Measurements from ENCODE around the gene CRB1. TPM values are rescaled to one million over a fixed set of nuclear protein-coding genes. Genes with fewer than 3 reads are reported as not detected.
"Not testable (repeated sequence)": the region's sequence is repeated elsewhere in the genome, so short reads cannot be mapped to it uniquely, and the experiment has no call there.

CRB1 gene
- total RNA-seq, 2 donors from 2014 or later, result 0.14 to 0.28 TPM

GRCh38 chr1:197391303-197392226 is 123.5 kb downstream of the CRB1 start:
- no peak for DNase-seq (ENCODE audit: low spot score)
- intact Hi-C loops (cut with DNase I), result loop anchor here in 1 of 2 donors (2.0 kb wide), 1 partner anchor 21 kb away; no protein-coding TSS in a partner anchor

- no peak for DNase-seq (ENCODE audit: low spot score)
- intact Hi-C loops (cut with DNase I), result no loop called here
These were observed 124.5 kb downstream of the CRB1 start for GRCh38 chr1:197392541-197392940.

GRCh38 chr1:197393105-197393504 is 125.1 kb downstream of the CRB1 start:
- intact Hi-C loops (cut with DNase I), result no loop called here
- DNase-seq (ENCODE audit: low spot score), result no peak

GRCh38 chr1:197393772-197394171 is 125.7 kb downstream of the CRB1 start:
- DNase-seq (ENCODE audit: low spot score), result no peak
- intact Hi-C loops (cut with DNase I), result no loop called here

DNA sequence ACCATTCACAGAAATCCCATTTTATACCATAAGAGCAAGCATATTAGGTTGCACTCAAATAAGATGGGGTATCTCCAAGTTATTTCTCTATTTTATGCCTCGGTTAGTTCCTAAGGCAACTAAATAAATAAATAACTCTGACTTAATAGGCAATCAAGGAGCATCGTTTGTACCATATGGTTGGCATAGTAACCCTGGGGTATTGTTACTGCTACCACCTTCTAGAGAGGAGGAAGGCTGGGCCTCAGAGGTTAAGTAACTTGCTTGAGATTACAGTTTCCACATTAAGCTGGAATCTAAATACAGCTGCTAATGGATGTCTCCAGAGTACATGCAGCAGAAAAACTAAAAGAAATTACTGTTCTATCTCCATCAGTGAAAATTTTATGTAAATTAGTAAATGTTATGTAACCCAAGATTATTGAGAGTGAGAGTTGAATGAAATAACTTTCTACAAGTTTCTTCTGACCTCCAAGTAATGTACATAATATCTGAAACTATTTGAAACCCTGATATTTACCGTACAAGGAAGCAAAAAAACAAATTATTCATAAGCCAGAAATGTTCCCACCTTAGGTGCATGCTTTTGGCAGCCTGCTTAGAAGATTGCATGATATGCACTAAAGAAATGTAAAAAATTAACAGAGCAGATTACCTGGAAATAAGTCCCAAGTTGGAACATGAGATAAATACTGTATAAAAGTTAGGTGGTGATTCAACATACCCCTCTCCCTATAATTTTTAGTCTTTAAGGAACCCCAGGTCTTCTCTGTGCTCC is 127.0 kb downstream of the CRB1 start:
- no peak for DNase-seq (ENCODE audit: low spot score)
- intact Hi-C loops (cut with DNase I), result no loop called here

GRCh38 chr1:197397895-197398294 is 129.8 kb downstream of the CRB1 start:
- no peak for DNase-seq (ENCODE audit: low spot score)
- intact Hi-C loops (cut with DNase I), result no loop called here

DNA sequence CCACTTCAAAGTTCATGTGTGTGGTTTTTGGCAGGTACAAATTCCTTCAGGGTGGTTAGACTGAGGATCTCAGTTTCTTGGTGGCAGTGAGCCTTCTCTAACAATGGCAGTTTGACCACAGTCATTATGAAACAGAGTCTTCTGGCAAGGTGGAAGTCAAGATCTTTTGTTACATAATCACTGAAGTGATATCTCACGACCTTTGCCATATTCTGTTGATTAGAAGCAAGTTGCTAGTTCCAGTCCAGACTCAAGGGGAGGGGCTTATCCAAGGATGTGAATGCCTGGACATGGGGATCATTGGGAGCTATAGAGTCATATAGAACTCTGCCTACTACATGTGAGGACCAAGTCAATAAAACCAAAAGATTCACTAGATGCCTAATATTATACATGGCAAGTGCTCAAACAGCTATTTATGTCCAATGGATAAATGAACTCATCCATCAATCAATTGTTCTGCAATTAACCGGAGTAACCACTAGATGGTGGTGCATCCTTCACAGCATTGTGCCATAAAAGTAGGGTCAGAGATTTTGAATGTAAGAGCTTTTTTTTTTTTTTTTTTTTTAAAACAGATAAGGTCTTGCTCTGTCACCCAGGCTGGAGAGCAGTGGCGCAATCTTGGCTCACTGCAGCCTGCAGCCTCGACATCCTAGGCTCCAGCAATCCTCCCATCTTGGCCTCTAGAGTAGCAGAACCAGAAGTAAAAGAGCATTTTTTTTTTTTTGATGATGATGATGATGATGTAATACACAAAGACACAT is 131.9 kb downstream of the CRB1 start:
- intact Hi-C loops (cut with DNase I), result no loop called here
- DNase-seq (ENCODE audit: low spot score), result no peak

- no peak for DNase-seq (ENCODE audit: low spot score)
- intact Hi-C loops (cut with DNase I), result no loop called here
These were observed 132.5 kb downstream of the CRB1 start for GRCh38 chr1:197400522-197400902.

DNA sequence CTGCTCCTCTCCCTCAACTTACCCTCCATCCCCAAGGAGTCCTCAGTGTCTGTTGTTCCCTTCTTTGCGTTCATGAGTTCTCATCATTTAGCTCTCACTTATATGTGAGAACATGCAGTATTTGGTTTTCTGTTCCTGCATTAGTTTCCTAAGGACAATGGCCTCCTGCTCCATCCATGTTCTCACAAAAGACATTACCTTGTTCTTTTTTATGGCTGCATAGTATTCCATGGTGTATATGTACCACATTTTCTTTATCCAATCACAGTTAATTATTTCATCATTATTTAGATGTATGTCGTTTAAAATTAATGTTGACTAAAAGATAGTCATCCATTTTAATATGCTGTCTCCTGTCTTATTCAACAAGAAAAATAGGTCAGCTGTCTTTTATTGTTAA is 134.1 kb downstream of the CRB1 start:
- no peak for DNase-seq (ENCODE audit: low spot score)
- intact Hi-C loops (cut with DNase I), result no loop called here

DNA sequence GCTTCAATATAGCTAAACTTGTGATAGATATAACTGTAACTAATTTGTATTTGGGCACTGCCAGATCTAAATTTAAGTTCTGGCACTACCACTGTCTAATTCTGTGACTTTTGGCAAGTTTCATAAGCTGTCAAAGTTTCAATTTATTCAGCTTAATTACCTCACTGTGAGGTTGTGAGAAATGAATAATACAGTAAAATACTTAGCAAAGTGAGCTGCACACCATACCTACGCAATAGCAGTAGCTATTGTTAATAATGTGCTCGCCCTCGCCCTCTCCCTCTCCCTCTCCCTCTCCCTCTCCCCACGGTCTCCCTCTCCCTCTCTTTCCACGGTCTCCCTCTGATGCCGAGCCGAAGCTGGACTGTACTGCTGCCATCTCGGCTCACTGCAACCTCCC is 136.7 kb downstream of the CRB1 start:
- DNase-seq (ENCODE audit: low spot score); intact Hi-C loops (cut with DNase I): not testable (repeated sequence)

DNA sequence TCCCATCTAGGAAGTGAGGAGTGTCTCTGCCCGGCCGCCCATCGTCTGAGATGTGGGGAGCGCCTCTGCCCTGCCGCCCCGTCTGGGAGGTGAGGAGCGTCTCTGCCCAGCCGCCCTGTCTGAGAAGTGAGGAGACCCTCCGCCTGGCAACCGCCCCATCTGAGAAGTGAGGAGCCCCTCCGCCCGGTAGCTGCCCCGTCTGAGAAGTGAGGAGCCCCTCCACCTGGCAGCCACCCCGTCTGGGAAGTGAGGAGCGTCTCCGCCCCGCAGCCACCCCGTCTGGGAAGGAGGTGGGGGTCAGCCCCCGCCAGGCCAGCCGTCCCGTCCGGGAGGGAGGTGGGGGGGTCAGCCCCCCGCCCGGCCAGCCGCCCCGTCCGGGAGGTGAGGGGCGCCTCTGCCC is 137.6 kb downstream of the CRB1 start:
- DNase-seq (ENCODE audit: low spot score); intact Hi-C loops (cut with DNase I): not testable (repeated sequence)

- intact Hi-C loops (cut with DNase I), result no loop called here
- no peak for DNase-seq (ENCODE audit: low spot score)
These were observed 145.5 kb downstream of the CRB1 start for GRCh38 chr1:197413564-197413963.

GRCh38 chr1:197415221-197415620 is 147.2 kb downstream of the CRB1 start:
- intact Hi-C loops (cut with DNase I), result no loop called here
- DNase-seq (ENCODE audit: low spot score), result no peak

- intact Hi-C loops (cut with DNase I), result no loop called here
- DNase-seq (ENCODE audit: low spot score), result no peak
These were observed 150.6 kb downstream of the CRB1 start for GRCh38 chr1:197418693-197419092.

DNA sequence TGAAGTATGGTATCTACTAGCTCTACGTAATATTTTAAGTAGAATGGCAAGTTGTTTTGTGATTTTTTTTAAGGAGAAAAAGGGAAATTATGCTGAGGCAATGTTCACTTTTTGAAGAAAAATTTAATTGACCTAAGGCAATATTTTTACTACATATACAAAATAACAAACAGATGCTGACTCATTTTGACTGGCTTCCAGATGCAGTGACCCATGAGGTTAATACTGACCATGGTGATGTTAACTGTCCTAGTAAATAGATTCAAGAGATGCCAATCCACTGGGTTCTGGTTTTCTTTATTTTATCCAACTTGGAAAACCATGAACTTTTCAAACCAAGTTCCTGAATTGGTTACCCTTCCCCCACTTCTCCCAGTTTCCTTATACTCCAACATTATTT is 154.9 kb downstream of the CRB1 start:
- DNase-seq (ENCODE audit: low spot score), result no peak
- intact Hi-C loops (cut with DNase I), result no loop called here

DNA sequence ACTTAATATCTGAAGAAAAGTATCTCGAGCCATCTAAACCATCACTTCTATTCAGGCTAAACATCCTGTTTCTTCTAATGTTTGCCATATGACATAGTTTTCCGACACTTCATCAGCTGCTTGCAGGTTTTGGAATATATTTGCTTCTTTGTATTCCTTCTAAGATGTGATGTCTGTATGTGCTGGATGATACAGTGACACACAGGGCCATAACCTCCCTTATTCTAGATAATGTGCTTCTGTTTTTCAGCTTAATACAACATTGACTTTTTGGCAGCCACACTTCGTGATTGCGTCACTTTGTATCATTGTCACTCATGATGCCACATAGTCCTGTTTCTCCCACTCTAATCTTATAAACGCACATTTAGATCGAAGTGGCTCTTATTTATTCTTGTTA is 156.3 kb downstream of the CRB1 start:
- intact Hi-C loops (cut with DNase I), result no loop called here
- DNase-seq (ENCODE audit: low spot score), result no peak

DNA sequence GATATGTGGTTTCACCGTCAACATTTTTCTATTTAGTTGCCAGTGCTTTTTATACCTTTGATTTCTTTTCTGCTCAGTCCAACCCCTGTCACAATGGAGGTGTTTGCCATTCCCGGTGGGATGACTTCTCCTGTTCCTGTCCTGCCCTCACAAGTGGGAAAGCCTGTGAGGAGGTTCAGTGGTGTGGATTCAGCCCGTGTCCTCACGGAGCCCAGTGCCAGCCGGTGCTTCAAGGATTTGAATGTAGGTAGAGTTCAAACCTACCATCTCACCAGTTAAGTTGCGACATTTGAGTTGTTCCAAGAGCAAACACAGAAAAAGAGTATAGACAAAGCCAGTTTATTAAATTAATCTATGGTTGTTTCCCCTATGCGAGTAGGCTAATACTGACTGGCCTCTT is 161.3 kb downstream of the CRB1 start:
- no peak for DNase-seq (ENCODE audit: low spot score)
- intact Hi-C loops (cut with DNase I), result loop anchor here in 1 of 2 donors (5.0 kb wide), 1 partner anchor 1078 kb away; no protein-coding TSS in a partner anchor

- DNase-seq (ENCODE audit: low spot score), result no peak
- intact Hi-C loops (cut with DNase I), result no loop called here
These were observed 167.2 kb downstream of the CRB1 start for GRCh38 chr1:197435224-197435623.

- no peak for DNase-seq (ENCODE audit: low spot score)
- intact Hi-C loops (cut with DNase I), result no loop called here
These were observed 169.5 kb downstream of the CRB1 start for GRCh38 chr1:197437601-197438000.
